ENCODE results near the gene TFDP1.

TFDP1 gene

GRCh38 chr13:113550453-113550852 lies 34.1 kb upstream of the TFDP1 start:
- Histone ChIP-seq H3K4me2 (ENCODE audit: insufficient read depth, low read length) (no peak overlapping the region), H3K79me2 (ENCODE audit: insufficient read depth, low read length) (0 out of 2 replicates have a peak, but pooled peaks cover 2% of the 10 kb centered on the region), H3K4me1 (ENCODE audit: insufficient read depth, low read length) (no peaks in the 10 kb centered on the region), H3K4me3 (ENCODE audit: low read depth in 1 of 2, low read length in 2 of 2) (no peak overlapping the region), H3K27me3 (ENCODE audit: insufficient read depth, low read length, poor library complexity) (no peaks in the 10 kb centered on the region), H3K36me3 (ENCODE audit: insufficient read depth, low read length) (peaks cover 13% of the 10 kb centered on the region; the same call in 1 of the 2 replicates), H3K9me3 (ENCODE audit: insufficient read depth, low read length, severe bottlenecking) (no peaks in the 10 kb centered on the region), H3K27ac (ENCODE audit: low read length) (no peak overlapping the region), H2AFZ (ENCODE audit: low read depth, low read length) (no peak overlapping the region), H3K9ac (ENCODE audit: low read depth, low read length) (no peak overlapping the region), H4K20me1 (ENCODE audit: insufficient read depth, low read length) (peaks cover 22% of the 10 kb centered on the region)
- no peak for DNase-seq
- TF ChIP-seq CTCF (IDR thresholded peaks at IDR 0.05; ENCODE audit: borderline replicate concordance, extremely low read depth, low read length, poor library complexity, severe bottlenecking), result no peak
- TF ChIP-seq EZH2 (IDR thresholded peaks at IDR 0.05; ENCODE audit: borderline replicate concordance, low read depth, low read length, severe bottlenecking), result no peak
- ATAC-seq (ENCODE audit: insufficient read depth, low read depth), result no peak

- peaks cover 13% of the 10 kb centered on the region; the same call in 1 of the 2 replicates for H3K36me3 ChIP-seq (ENCODE audit: insufficient read depth, low read length)
- DNase-seq (no peak), ATAC-seq (ENCODE audit: insufficient read depth, low read depth) (no peak)
- no peaks in the 10 kb centered on the region for H3K79me2 ChIP-seq (ENCODE audit: insufficient read depth, low read length)
- H3K4me2 ChIP-seq (ENCODE audit: insufficient read depth, low read length), result no peak overlapping the region
- H4K20me1 ChIP-seq (ENCODE audit: insufficient read depth, low read length), result peaks cover 15% of the 10 kb centered on the region
- H3K4me1 ChIP-seq (ENCODE audit: insufficient read depth, low read length), result no peaks in the 10 kb centered on the region
- TF ChIP-seq CTCF (IDR thresholded peaks at IDR 0.05; ENCODE audit: borderline replicate concordance, extremely low read depth, low read length, poor library complexity, severe bottlenecking), result no peak
- TF ChIP-seq EZH2 (IDR thresholded peaks at IDR 0.05; ENCODE audit: borderline replicate concordance, low read depth, low read length, severe bottlenecking), result no peak
- no peak overlapping the region for H3K4me3 ChIP-seq (ENCODE audit: low read depth in 1 of 2, low read length in 2 of 2)
- H3K27ac ChIP-seq (ENCODE audit: low read length), result no peak overlapping the region
- H2AFZ ChIP-seq (ENCODE audit: low read depth, low read length), result no peak overlapping the region
- H3K9ac ChIP-seq (ENCODE audit: low read depth, low read length), result no peak overlapping the region
- no peaks in the 10 kb centered on the region for H3K9me3 ChIP-seq (ENCODE audit: insufficient read depth, low read length, severe bottlenecking)
- no peaks in the 10 kb centered on the region for H3K27me3 ChIP-seq (ENCODE audit: insufficient read depth, low read length, poor library complexity)
These were observed 33.2 kb upstream of the TFDP1 start for GRCh38 chr13:113551081-113552000.

GRCh38 chr13:113552079-113552478 lies 32.5 kb upstream of the TFDP1 start:
- ATAC-seq (ENCODE audit: insufficient read depth, low read depth) (no peak), DNase-seq (no peak)
- TF ChIP-seq EZH2 (IDR thresholded peaks at IDR 0.05; ENCODE audit: borderline replicate concordance, low read depth, low read length, severe bottlenecking), result no peak
- no peak overlapping the region for H3K27ac ChIP-seq (ENCODE audit: low read length)
- no peak overlapping the region for H3K4me3 ChIP-seq (ENCODE audit: low read depth in 1 of 2, low read length in 2 of 2)
- H3K4me1 ChIP-seq (ENCODE audit: insufficient read depth, low read length), result no peaks in the 10 kb centered on the region
- H3K4me2 ChIP-seq (ENCODE audit: insufficient read depth, low read length), result no peak overlapping the region
- H3K36me3 ChIP-seq (ENCODE audit: insufficient read depth, low read length), result peaks cover 13% of the 10 kb centered on the region; the same call in 1 of the 2 replicates
- no peaks in the 10 kb centered on the region for H3K27me3 ChIP-seq (ENCODE audit: insufficient read depth, low read length, poor library complexity)
- H3K79me2 ChIP-seq (ENCODE audit: insufficient read depth, low read length), result no peaks in the 10 kb centered on the region
- no peaks in the 10 kb centered on the region for H3K9me3 ChIP-seq (ENCODE audit: insufficient read depth, low read length, severe bottlenecking)
- H2AFZ ChIP-seq (ENCODE audit: low read depth, low read length), result no peak overlapping the region
- no peak overlapping the region for H3K9ac ChIP-seq (ENCODE audit: low read depth, low read length)
- H4K20me1 ChIP-seq (ENCODE audit: insufficient read depth, low read length), result peaks cover 18% of the 10 kb centered on the region

- H3K4me2 ChIP-seq (ENCODE audit: insufficient read depth, low read length), result no peak overlapping the region
- TF ChIP-seq EZH2 (IDR thresholded peaks at IDR 0.05; ENCODE audit: borderline replicate concordance, low read depth, low read length, severe bottlenecking) (no peak), CTCF (IDR thresholded peaks at IDR 0.05; ENCODE audit: borderline replicate concordance, extremely low read depth, low read length, poor library complexity, severe bottlenecking) (no peak)
- no peaks in the 10 kb centered on the region for H3K4me1 ChIP-seq (ENCODE audit: insufficient read depth, low read length)
- DNase-seq, result no peak
- no peak overlapping the region for H2AFZ ChIP-seq (ENCODE audit: low read depth, low read length)
- H4K20me1 ChIP-seq (ENCODE audit: insufficient read depth, low read length), result peaks cover 17% of the 10 kb centered on the region
- H3K9ac ChIP-seq (ENCODE audit: low read depth, low read length), result no peak overlapping the region
- H3K79me2 ChIP-seq (ENCODE audit: insufficient read depth, low read length), result no peaks in the 10 kb centered on the region
- no peak overlapping the region for H3K4me3 ChIP-seq (ENCODE audit: low read depth in 1 of 2, low read length in 2 of 2)
- H3K36me3 ChIP-seq (ENCODE audit: insufficient read depth, low read length), result peaks cover 13% of the 10 kb centered on the region; the same call in 1 of the 2 replicates
- H3K27ac ChIP-seq (ENCODE audit: low read length), result no peak overlapping the region
- H3K9me3 ChIP-seq (ENCODE audit: insufficient read depth, low read length, severe bottlenecking), result no peaks in the 10 kb centered on the region
- no peaks in the 10 kb centered on the region for H3K27me3 ChIP-seq (ENCODE audit: insufficient read depth, low read length, poor library complexity)
- no peak for ATAC-seq (ENCODE audit: insufficient read depth, low read depth)
These were observed 31.6 kb upstream of the TFDP1 start for GRCh38 chr13:113552786-113553434.
